Transverse colon (tissue), 3 donors: ENCODE data around the gene SEPTIN3.

ENCODE experiments used
- EP300 ChIP-seq: sonication (generic); formaldehyde crosslinking; IDR thresholded peaks from one replicate; pipeline ENCODE4 v1.6.1; 2017; ENCODE audit warnings: antibody characterized with exemption, low read depth
- POLR2A ChIP-seq: fragments of 450-650 bp; IDR thresholded peaks from one replicate; pipeline ENCODE4 v1.6.1; 2016; ENCODE audit warnings: antibody characterized with exemption, mild to moderate bottlenecking, moderate library complexity
- TF ChIP-seq, protein P1 (sequence below), 5 experiments: fragments of 200-600 bp in 3 of 5; fragments of 450-650 bp in 2 of 5; sonication (generic) in 3 of 5; IDR thresholded peaks; 1 replicate in 2 of 5; 2 replicates in 3 of 5; pipeline ENCODE4 v1.5.1; 2016 to 2017; ENCODE audit warnings: antibody characterized with exemption in 5 of 5, inconsistent platforms in 3 of 5, mild to moderate bottlenecking in 2 of 5, moderate library complexity in 1 of 5

DNA sequence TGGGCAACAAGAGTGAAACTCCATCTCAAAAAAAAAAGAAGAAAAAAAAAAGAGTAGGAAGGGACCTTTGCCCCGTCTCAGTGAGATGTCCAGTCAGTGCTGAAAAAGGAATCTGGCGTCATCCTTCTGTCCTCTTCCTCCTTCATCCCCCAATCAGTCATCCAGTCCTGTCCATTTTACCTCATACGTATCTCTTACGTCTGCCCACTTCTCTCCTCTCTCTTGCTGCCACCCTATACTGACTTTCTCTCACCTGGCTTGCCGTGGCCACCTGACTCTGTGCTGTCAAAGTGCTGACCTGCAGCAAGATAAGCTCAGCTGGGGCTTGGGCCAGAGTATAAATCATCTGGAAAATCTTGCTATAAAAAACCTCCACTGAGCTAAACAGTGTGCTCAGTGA lies 13.6 kb downstream of the SEPTIN3 start:
- TF ChIP-seq, protein P1, sequence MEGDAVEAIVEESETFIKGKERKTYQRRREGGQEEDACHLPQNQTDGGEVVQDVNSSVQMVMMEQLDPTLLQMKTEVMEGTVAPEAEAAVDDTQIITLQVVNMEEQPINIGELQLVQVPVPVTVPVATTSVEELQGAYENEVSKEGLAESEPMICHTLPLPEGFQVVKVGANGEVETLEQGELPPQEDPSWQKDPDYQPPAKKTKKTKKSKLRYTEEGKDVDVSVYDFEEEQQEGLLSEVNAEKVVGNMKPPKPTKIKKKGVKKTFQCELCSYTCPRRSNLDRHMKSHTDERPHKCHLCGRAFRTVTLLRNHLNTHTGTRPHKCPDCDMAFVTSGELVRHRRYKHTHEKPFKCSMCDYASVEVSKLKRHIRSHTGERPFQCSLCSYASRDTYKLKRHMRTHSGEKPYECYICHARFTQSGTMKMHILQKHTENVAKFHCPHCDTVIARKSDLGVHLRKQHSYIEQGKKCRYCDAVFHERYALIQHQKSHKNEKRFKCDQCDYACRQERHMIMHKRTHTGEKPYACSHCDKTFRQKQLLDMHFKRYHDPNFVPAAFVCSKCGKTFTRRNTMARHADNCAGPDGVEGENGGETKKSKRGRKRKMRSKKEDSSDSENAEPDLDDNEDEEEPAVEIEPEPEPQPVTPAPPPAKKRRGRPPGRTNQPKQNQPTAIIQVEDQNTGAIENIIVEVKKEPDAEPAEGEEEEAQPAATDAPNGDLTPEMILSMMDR (IDR thresholded peaks at IDR 0.05), result no peak
- TF ChIP-seq POLR2A (no peak), EP300 (no peak)
